PC-3 (cell line): ENCODE measurements around the gene COX7A2L. TPM values are rescaled to one million over a fixed set of nuclear protein-coding genes. Genes with fewer than 3 reads are reported as not detected.
A peak's percentile ranks its signal among the peaks of the same experiment; 100 is the strongest.
"Not testable (repeated sequence)": the region's sequence is repeated elsewhere in the genome, so short reads cannot be mapped to it uniquely, and the experiment has no call there.

Experiments used
- ATAC-seq: fragments of 200-7000 bp; cut with Tn5 transposase; 2 replicates; pipeline ENCODE4 v1.9.1; 2020; ENCODE audit warnings: mild to moderate bottlenecking, moderate library complexity
- BruUV-seq: library from RNA; stranded (reverse); fragments of 400-500 nt; replicated peaks from 2 replicates; lab custom pipeline; 2021; lab: Mats Ljungman, UMichigan
- CTCF ChIA-PET: fragments of 300-600 bp; sonication (Branson Sonifier 250); formaldehyde crosslinking; loops from one replicate; lab custom pipeline; 2022; ENCODE audit warnings: antibody characterized with exemption; lab: Charles Lee
- POLR2A ChIA-PET: fragments of 300-600 bp; sonication (Branson Sonifier 250); formaldehyde crosslinking; loops from one replicate; lab custom pipeline; 2022; ENCODE audit warnings: antibody characterized with exemption; ENCODE audit not compliant: unreplicated experiment; lab: Charles Lee
- DNase-seq: peaks from one replicate; pipeline ENCODE4 v3.0.0-alpha.2; 2015
- H2AFZ ChIP-seq: fragments of 300-600 bp; sonication (generic); 2 replicates; pipeline ENCODE4 v1.6.0; 2016; ENCODE audit warnings: antibody characterized with exemption, low read length
- H3F3A ChIP-seq: fragments of 300-600 bp; sonication (generic); one replicate; pipeline ENCODE4 v1.6.0; 2017; ENCODE audit warnings: antibody characterized with exemption, low read length, control low read depth, mild to moderate bottlenecking; ENCODE audit not compliant: unreplicated experiment
- H3K27ac ChIP-seq: fragments of 300-600 bp; sonication (generic); 2 replicates; pipeline ENCODE4 v1.5.1; 2016; ENCODE audit warnings: mild to moderate bottlenecking, low read length
- H3K27me3 ChIP-seq: fragments of 300-600 bp; sonication (generic); 2 replicates; pipeline ENCODE4 v1.6.1; 2016; ENCODE audit warnings: low read length, mixed read lengths
- H3K36me3 ChIP-seq: fragments of 300-600 bp; sonication (generic); 2 replicates; pipeline ENCODE4 v1.6.1; 2016; ENCODE audit warnings: low read depth, mixed run types, low read length, mixed read lengths
- H3K4me1 ChIP-seq: fragments of 300-600 bp; sonication (generic); 2 replicates; pipeline ENCODE4 v1.5.1; 2016; ENCODE audit warnings: low read length; ENCODE audit not compliant: insufficient read depth
- H3K4me2 ChIP-seq: fragments of 300-600 bp; sonication (generic); 2 replicates; pipeline ENCODE4 v1.6.0; 2016; ENCODE audit warnings: low read length
- H3K4me3 ChIP-seq: fragments of 300-600 bp; sonication (generic); 2 replicates; pipeline ENCODE4 v1.5.1; 2016; ENCODE audit warnings: mild to moderate bottlenecking, low read length, mixed read lengths
- H3K79me2 ChIP-seq: fragments of 300-600 bp; sonication (generic); 2 replicates; pipeline ENCODE4 v1.6.1; 2017; ENCODE audit warnings: low read length, mixed read lengths
- H3K9ac ChIP-seq: fragments of 300-600 bp; sonication (generic); 2 replicates; pipeline ENCODE4 v1.6.0; 2016; ENCODE audit warnings: mild to moderate bottlenecking, low read length
- H3K9me2 ChIP-seq: fragments of 300-600 bp; sonication (generic); replicated peaks from 2 replicates; pipeline ENCODE4 v1.6.1; 2016; ENCODE audit warnings: mixed run types, low read length, mixed read lengths
- H3K9me3 ChIP-seq: fragments of 300-600 bp; sonication (generic); 2 replicates; pipeline ENCODE4 v1.6.1; 2016; ENCODE audit warnings: low read length, mixed read lengths
- H4K20me1 ChIP-seq: fragments of 300-600 bp; sonication (generic); 2 replicates; pipeline ENCODE4 v1.6.1; 2016; ENCODE audit warnings: low read length, mixed read lengths
- EZH2 ChIP-seq: fragments of 300-600 bp; sonication (generic); IDR thresholded peaks from one replicate; pipeline ENCODE4 v1.6.1; 2017; ENCODE audit warnings: antibody characterized with exemption, mild to moderate bottlenecking, low read length; ENCODE audit not compliant: unreplicated experiment
- EZH2phosphoT487 ChIP-seq: fragments of 300-600 bp; sonication (generic); IDR thresholded peaks from 2 replicates; pipeline ENCODE4 v1.6.1; 2018; ENCODE audit warnings: mild to moderate bottlenecking, antibody characterized with exemption, low read length, borderline replicate concordance
- intact Hi-C: fragments of 100-400 bp; cut with micrococcal nuclease; formaldehyde crosslinking; loops from 2 replicates; pipeline ENCODE4 v1.9.0; 2023
- total RNA-seq: library from RNA; depleted of rRNA; stranded (reverse); fragments of >200 nt; gene quantifications from 2 replicates; pipeline ENCODE4 v1.2.3, GENCODE V29; 2014
- TF ChIP-seq, protein P1 (sequence below): fragments of 300-600 bp; sonication (generic); conservative IDR thresholded peaks from 2 replicates; pipeline ENCODE4 v1.5.1; 2017; ENCODE audit warnings: antibody characterized with exemption, low read depth, mild to moderate bottlenecking, low read length

Gene COX7A2L
- total RNA-seq, 1 experiment from 2014 or later = 120 TPM

DNA sequence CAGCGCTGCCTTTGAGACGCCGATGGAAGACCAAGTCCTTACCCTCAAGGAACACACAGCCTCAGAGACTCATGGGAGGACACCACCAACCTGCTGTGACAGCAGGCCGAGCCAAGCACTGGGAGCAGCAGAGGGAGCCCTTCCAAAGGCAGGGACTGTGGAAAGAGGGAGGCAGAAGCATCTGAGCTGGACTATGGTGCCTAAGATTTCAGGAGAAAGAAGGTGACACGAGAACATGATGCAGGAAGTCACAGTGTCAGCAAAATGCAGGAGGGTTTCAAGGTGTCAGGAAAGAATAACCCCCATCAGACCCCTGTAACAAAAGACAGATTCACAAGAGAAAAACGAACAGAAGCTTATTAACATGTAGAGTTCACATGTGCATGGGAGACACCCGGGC, 24.2 kb upstream of the COX7A2L start:
- Histone ChIP-seq H3K4me2 (no peak overlapping the region), H3K79me2 (no peaks in the 10 kb centered on the region), H4K20me1 (no peaks in the 10 kb centered on the region), H3K9me3 (no peaks in the 10 kb centered on the region), H3K9me2 (no peaks in the 10 kb centered on the region), H3F3A (no peaks in the 10 kb centered on the region), H3K27me3 (no peaks in the 10 kb centered on the region), H2AFZ (no peak overlapping the region), H3K9ac (no peak overlapping the region), H3K4me3 (no peak overlapping the region), H3K36me3 (no peaks in the 10 kb centered on the region), H3K4me1 (no peaks in the 10 kb centered on the region), H3K27ac (no peak overlapping the region)
- TF ChIP-seq, protein P1, sequence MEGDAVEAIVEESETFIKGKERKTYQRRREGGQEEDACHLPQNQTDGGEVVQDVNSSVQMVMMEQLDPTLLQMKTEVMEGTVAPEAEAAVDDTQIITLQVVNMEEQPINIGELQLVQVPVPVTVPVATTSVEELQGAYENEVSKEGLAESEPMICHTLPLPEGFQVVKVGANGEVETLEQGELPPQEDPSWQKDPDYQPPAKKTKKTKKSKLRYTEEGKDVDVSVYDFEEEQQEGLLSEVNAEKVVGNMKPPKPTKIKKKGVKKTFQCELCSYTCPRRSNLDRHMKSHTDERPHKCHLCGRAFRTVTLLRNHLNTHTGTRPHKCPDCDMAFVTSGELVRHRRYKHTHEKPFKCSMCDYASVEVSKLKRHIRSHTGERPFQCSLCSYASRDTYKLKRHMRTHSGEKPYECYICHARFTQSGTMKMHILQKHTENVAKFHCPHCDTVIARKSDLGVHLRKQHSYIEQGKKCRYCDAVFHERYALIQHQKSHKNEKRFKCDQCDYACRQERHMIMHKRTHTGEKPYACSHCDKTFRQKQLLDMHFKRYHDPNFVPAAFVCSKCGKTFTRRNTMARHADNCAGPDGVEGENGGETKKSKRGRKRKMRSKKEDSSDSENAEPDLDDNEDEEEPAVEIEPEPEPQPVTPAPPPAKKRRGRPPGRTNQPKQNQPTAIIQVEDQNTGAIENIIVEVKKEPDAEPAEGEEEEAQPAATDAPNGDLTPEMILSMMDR = peak; percentile 57
- no peak for TF ChIP-seq EZH2
- BruUV-seq = no TSS peak
- DNase-seq = peak; percentile 44
- ChIA-PET POLR2A (interaction anchor here (0.7 kb wide), 1 partner anchor 16 kb away, joined by 4 read pairs; no protein-coding TSS in a partner anchor), CTCF (interaction anchor here (0.8 kb wide), 1 partner anchor 278 kb away, joined by 3 read pairs; no protein-coding TSS in a partner anchor)
- ATAC-seq = peak; percentile 81
- intact Hi-C loops = no loop called here

DNA sequence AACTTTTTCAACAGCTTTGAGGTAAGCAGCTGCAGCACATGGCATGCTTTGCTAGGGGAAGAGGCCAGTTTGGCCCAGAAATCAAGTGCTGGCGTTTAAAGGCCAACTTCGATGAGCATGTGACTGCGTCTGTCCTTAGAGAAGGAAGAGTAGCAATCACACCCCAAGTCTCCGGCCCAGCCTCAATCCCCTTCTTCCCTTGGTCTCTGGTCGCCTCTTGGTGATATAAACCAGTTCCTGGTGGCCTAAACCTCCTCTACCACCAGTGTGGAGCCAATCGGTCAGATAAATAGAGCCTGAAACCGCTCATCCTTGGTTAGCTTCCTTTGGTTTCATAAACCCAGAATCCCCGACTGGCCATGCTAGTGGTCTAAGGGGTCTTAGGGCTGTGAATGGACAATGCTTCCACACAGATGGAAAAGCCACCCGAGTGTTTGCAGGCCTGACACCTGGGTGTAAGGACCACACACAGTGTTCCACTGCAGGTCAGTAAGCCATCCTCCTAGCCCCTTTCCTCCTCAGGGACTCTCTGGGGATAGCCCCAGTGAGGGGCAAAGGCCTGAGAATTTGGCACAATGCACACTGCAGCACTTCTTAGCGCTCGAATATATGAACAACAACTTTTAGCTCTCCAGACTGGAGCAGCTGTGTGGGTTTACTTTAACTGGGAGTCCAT, 23.0 kb upstream of the COX7A2L start:
- ChIA-PET POLR2A (no interaction called here), CTCF (no interaction called here)
- Histone ChIP-seq H3K9me3 (no peaks in the 10 kb centered on the region), H3K9ac (no peak overlapping the region), H3K27me3 (no peaks in the 10 kb centered on the region), H3K4me1 (no peaks in the 10 kb centered on the region), H3K27ac (no peak overlapping the region), H3K9me2 (no peaks in the 10 kb centered on the region), H3K36me3 (no peaks in the 10 kb centered on the region), H3K4me2 (no peak overlapping the region), H4K20me1 (no peaks in the 10 kb centered on the region), H2AFZ (no peak overlapping the region), H3F3A (no peaks in the 10 kb centered on the region), H3K79me2 (no peaks in the 10 kb centered on the region), H3K4me3 (no peak overlapping the region)
- no TSS peak for BruUV-seq
- ATAC-seq = no peak
- intact Hi-C loops = no loop called here
- TF ChIP-seq EZH2phosphoT487 (no peak), EZH2 (no peak)
- TF ChIP-seq, protein P1 = no peak
- DNase-seq = no peak

DNA sequence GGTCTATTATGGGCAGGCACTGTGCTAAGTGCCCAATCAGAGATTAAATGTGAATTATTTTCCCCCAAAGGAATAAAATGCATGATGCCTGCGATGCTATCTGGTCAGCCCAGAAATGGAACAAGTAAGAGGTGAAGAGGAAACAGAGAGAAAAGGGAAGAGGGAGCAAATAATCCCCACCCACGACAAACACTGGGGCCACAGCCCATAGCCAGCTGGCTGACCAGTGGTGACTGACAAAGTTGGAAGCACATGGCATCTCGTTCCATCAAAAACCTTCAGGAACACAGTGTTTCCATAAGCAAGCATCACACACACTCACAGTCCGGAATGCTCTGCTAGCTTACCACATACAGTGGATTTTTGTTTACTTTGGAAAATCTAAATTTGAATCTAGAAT, 21.1 kb upstream of the COX7A2L start:
- Histone ChIP-seq H4K20me1 (no peaks in the 10 kb centered on the region), H2AFZ (no peak overlapping the region), H3K9me3 (no peaks in the 10 kb centered on the region), H3K79me2 (no peaks in the 10 kb centered on the region), H3K36me3 (no peaks in the 10 kb centered on the region), H3K4me1 (no peaks in the 10 kb centered on the region), H3K4me2 (no peak overlapping the region), H3K9me2 (no peaks in the 10 kb centered on the region), H3K27me3 (no peaks in the 10 kb centered on the region), H3K4me3 (no peak overlapping the region), H3K27ac (no peak overlapping the region), H3K9ac (no peak overlapping the region), H3F3A (no peaks in the 10 kb centered on the region)
- DNase-seq (no peak), ATAC-seq (no peak)
- CTCF ChIA-PET = no interaction called here
- POLR2A ChIA-PET = no interaction called here
- BruUV-seq = no TSS peak
- TF ChIP-seq EZH2 (no peak), EZH2phosphoT487 (no peak)
- TF ChIP-seq, protein P1 = no peak
- intact Hi-C loops = no loop called here

DNA sequence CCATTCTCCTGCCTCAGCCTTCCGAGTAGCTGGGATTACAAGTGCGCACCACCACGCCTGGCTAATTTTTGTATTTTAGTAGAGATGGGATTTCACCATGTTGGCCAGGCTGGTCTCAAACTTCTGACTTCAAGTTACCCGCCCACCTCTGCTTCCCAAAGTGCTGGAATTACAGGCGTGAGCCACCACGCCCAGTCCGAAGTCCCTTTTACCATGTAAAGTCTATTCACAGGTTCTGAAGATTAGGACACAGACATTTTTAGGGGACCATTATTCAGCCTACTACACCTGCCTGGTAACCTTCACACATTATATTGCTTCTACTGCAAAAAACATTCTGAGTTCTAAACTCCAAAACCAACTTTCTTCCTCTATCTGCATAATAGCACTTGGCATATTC, 19.0 kb upstream of the COX7A2L start:
- H2AFZ ChIP-seq, H3K4me2 ChIP-seq, H3F3A ChIP-seq, H3K4me1 ChIP-seq, H4K20me1 ChIP-seq, H3K27ac ChIP-seq, ATAC-seq, intact Hi-C loops, H3K4me3 ChIP-seq, H3K36me3 ChIP-seq, H3K9me3 ChIP-seq, DNase-seq, H3K9me2 ChIP-seq, BruUV-seq, CTCF ChIA-PET, H3K79me2 ChIP-seq, H3K9ac ChIP-seq, H3K27me3 ChIP-seq, POLR2A ChIA-PET: not testable (repeated sequence)
